PFSK-1 (cell line): ENCODE results near the gene RAB13.

Source experiments
- FOXP2 ChIP-seq: optimal IDR thresholded peaks from 2 replicates; pipeline ENCODE3; 2011; ENCODE audit warnings: borderline replicate concordance, control low read depth, inconsistent platforms; ENCODE audit not compliant: insufficient read depth; ENCODE audit errors: extremely low read length, extremely low read depth
- POLR2AphosphoS5 ChIP-seq: IDR thresholded peaks from 2 replicates; pipeline ENCODE4 v1.6.1; 2012; ENCODE audit warnings: low read depth, mild to moderate bottlenecking, control low read depth, low read length, moderate library complexity
- SIN3A ChIP-seq: IDR thresholded peaks from 2 replicates; pipeline ENCODE4 v1.6.1; 2012; ENCODE audit warnings: mild to moderate bottlenecking, low read length, moderate library complexity, borderline replicate concordance; ENCODE audit not compliant: insufficient read depth
- TAF1 ChIP-seq: IDR thresholded peaks from 2 replicates; pipeline ENCODE4 v1.6.1; 2012; ENCODE audit warnings: low read length, control low read depth, borderline replicate concordance; ENCODE audit not compliant: insufficient read depth
- TF ChIP-seq, protein P1 (sequence below), 2 experiments: IDR thresholded peaks; 2 replicates each; pipeline versions ENCODE4 v1.6.1 to v1.8.0; 2011 to 2012; ENCODE audit warnings: low read depth in 2 of 2, low read length in 2 of 2, control low read depth in 1 of 2, inconsistent platforms in 1 of 2, mild to moderate bottlenecking in 1 of 2, moderate library complexity in 1 of 2; ENCODE audit not compliant: insufficient read depth in 1 of 2

DNA sequence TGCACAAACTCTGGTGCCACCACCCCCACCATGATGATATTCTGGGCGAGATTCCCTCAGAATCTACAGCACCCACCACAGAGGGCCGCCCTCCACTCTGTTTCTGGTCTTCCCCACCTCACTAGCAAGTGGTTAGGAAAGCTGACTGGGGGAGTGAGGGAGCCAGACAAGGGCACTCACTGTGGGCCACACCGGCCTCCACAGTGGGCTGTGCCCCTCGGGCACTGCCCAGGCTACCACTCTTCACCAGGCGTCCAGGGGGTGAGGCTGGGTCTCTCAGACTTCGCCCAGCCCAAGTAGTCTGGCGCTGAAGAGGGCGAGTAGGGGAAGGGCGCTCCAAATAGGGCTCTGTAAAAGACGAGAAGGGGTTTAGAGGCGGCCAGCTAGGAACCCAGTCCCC is 52.2 kb downstream of the RAB13 start:
- TF ChIP-seq TAF1, result no peak
- no peak for TF ChIP-seq POLR2AphosphoS5
- no peak for TF ChIP-seq SIN3A
- TF ChIP-seq, protein P1, sequence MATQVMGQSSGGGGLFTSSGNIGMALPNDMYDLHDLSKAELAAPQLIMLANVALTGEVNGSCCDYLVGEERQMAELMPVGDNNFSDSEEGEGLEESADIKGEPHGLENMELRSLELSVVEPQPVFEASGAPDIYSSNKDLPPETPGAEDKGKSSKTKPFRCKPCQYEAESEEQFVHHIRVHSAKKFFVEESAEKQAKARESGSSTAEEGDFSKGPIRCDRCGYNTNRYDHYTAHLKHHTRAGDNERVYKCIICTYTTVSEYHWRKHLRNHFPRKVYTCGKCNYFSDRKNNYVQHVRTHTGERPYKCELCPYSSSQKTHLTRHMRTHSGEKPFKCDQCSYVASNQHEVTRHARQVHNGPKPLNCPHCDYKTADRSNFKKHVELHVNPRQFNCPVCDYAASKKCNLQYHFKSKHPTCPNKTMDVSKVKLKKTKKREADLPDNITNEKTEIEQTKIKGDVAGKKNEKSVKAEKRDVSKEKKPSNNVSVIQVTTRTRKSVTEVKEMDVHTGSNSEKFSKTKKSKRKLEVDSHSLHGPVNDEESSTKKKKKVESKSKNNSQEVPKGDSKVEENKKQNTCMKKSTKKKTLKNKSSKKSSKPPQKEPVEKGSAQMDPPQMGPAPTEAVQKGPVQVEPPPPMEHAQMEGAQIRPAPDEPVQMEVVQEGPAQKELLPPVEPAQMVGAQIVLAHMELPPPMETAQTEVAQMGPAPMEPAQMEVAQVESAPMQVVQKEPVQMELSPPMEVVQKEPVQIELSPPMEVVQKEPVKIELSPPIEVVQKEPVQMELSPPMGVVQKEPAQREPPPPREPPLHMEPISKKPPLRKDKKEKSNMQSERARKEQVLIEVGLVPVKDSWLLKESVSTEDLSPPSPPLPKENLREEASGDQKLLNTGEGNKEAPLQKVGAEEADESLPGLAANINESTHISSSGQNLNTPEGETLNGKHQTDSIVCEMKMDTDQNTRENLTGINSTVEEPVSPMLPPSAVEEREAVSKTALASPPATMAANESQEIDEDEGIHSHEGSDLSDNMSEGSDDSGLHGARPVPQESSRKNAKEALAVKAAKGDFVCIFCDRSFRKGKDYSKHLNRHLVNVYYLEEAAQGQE (IDR thresholded peaks at IDR 0.05; ENCODE audit: insufficient read depth in 1 of 2, low read depth in 2 of 2, low read length in 2 of 2), result no peak
- no peak for TF ChIP-seq FOXP2
